HCT116 (cell line): ENCODE results near the gene C8A. TPM values are rescaled to one million over a fixed set of nuclear protein-coding genes. Genes with fewer than 3 reads are reported as not detected.

Source experiments
- ATAC-seq: fragments of 200-7000 bp; cut with Tn5 transposase; 2 replicates; pipeline ENCODE4 v1.9.1; 2020; ENCODE audit warnings: mild to moderate bottlenecking, moderate library complexity
- BruUV-seq: library from RNA; stranded (reverse); fragments of 400-500 nt; replicated peaks from 2 replicates; lab custom pipeline; 2021; lab: Mats Ljungman, UMichigan
- CTCF ChIA-PET: fragments of 300-600 bp; sonication (Branson Sonifier 250); formaldehyde crosslinking; loops from one replicate; lab custom pipeline; 2021; ENCODE audit warnings: antibody characterized with exemption; lab: Charles Lee
- POLR2A ChIA-PET: fragments of 300-600, 350-600 bp; sonication (Branson Sonifier 250); formaldehyde crosslinking; loops from one replicate; lab custom pipeline; 2021; ENCODE audit warnings: antibody characterized with exemption; lab: Charles Lee
- RAD21 ChIA-PET, 2 experiments: fragments of 300-600 bp; sonication (Branson Sonifier 250); formaldehyde crosslinking; loops; one replicate each; lab custom pipeline; 2023; ENCODE audit warnings: low total read pairs in 2 of 2; ENCODE audit not compliant: uncharacterized antibody in 2 of 2, unreplicated experiment in 2 of 2, low non-redundant PET in 1 of 2; lab: Charles Lee
- DNase-seq: peaks from one replicate; pipeline ENCODE4 v3.0.0-alpha.2; 2010; ENCODE audit warnings: low read depth, low spot score
- H2AFZ ChIP-seq: fragments of 200-600 bp; shearing (Covaris generic), sonication (generic); 2 replicates; pipeline ENCODE4 v1.6.1; 2017; ENCODE audit warnings: low read depth, mixed run types, mixed read lengths, antibody characterized with exemption, low read length; ENCODE audit not compliant: poor library complexity, severe bottlenecking
- H3K27ac ChIP-seq: 2 replicates; pipeline ENCODE4 v1.5.1; 2012; ENCODE audit warnings: low read depth, low read length
- H3K27me3 ChIP-seq: fragments of 200-600 bp; sonication (generic); 2 replicates; pipeline ENCODE4 v1.6.1; 2016; ENCODE audit warnings: mixed run types, low read length, mixed read lengths; ENCODE audit not compliant: insufficient read depth
- H3K36me3 ChIP-seq, 2 experiments: fragments of 200-500 bp in 1 of 2; fragments of 200-600 bp in 1 of 2; sonication (Bioruptor generic) in 1 of 2; sonication (generic) in 1 of 2; 2 replicates each; pipeline versions ENCODE4 v1.5.1 to v1.6.1; 2014 to 2016; ENCODE audit warnings: low read length in 2 of 2, inconsistent platforms in 1 of 2, mixed read lengths in 1 of 2, mixed run types in 1 of 2; ENCODE audit not compliant: insufficient read depth in 2 of 2, control insufficient read depth in 1 of 2
- H3K4me1 ChIP-seq, 2 experiments: fragments of 200-600 bp in 1 of 2; sonication (generic) in 1 of 2; 2 replicates each; pipeline versions ENCODE4 v1.5.1 to v1.6.1; 2012 to 2017; ENCODE audit warnings: low read length in 2 of 2, inconsistent platforms in 1 of 2, mild to moderate bottlenecking in 1 of 2, mixed read lengths in 1 of 2, mixed run types in 1 of 2, moderate library complexity in 1 of 2; ENCODE audit not compliant: insufficient read depth in 2 of 2, control insufficient read depth in 1 of 2
- H3K4me2 ChIP-seq: fragments of 200-600 bp; sonication (generic); 2 replicates; pipeline ENCODE4 v1.6.1; 2017; ENCODE audit warnings: mixed run types, low read length, mixed read lengths
- H3K4me3 ChIP-seq, 2 experiments: fragments of 200-600 bp in 1 of 2; sonication (generic) in 1 of 2; replicated peaks in 1 of 2; 2 replicates each; pipeline ENCODE4 v1.5.1; 2011 to 2016; ENCODE audit warnings: low read length in 2 of 2, control low read depth in 1 of 2, low read depth in 1 of 2, mild to moderate bottlenecking in 1 of 2, mixed read lengths in 1 of 2, mixed run types in 1 of 2
- H3K79me2 ChIP-seq: fragments of 200-600 bp; sonication (generic); 2 replicates; pipeline ENCODE4 v1.6.1; 2017; ENCODE audit warnings: mild to moderate bottlenecking, mixed run types, low read length, moderate library complexity, mixed read lengths; ENCODE audit not compliant: insufficient read depth
- H3K9ac ChIP-seq: fragments of 200-600 bp; sonication (generic); 2 replicates; pipeline ENCODE4 v1.6.1; 2016; ENCODE audit warnings: low read length, mixed read lengths
- H3K9me2 ChIP-seq: fragments of 200-600 bp; sonication (generic), shearing (Covaris generic); 2 replicates; pipeline ENCODE4 v1.6.1; 2017; ENCODE audit warnings: mixed run types, mild to moderate bottlenecking, moderate library complexity; ENCODE audit not compliant: insufficient read depth
- H3K9me3 ChIP-seq, 2 experiments: fragments of 200-500 bp in 1 of 2; fragments of 200-600 bp in 1 of 2; sonication (Bioruptor generic) in 1 of 2; sonication (generic) in 1 of 2; 2 replicates each; pipeline ENCODE4 v1.6.1; 2014 to 2017; ENCODE audit warnings: low read length in 2 of 2, mixed read lengths in 2 of 2, inconsistent platforms in 1 of 2, low read depth in 1 of 2, mild to moderate bottlenecking in 1 of 2, mixed run types in 1 of 2, moderate library complexity in 1 of 2; ENCODE audit not compliant: control insufficient read depth in 1 of 2, insufficient read depth in 1 of 2
- H4K20me1 ChIP-seq: fragments of 200-600 bp; sonication (generic), shearing (Covaris generic); 2 replicates; pipeline ENCODE4 v1.6.1; 2017; ENCODE audit warnings: mixed run types, mild to moderate bottlenecking, moderate library complexity; ENCODE audit not compliant: insufficient read depth
- ATF3 ChIP-seq: IDR thresholded peaks from 2 replicates; pipeline ENCODE4 v1.6.1; 2012
- CBX3 ChIP-seq: IDR thresholded peaks from 2 replicates; pipeline ENCODE4 v1.6.1; 2012; ENCODE audit warnings: low read depth
- CEBPB ChIP-seq: IDR thresholded peaks from 2 replicates; pipeline ENCODE4 v1.6.1; 2012; ENCODE audit warnings: low read depth
- CTCF ChIP-seq, 3 experiments: fragments of 200-600 bp in 1 of 3; sonication (generic) in 1 of 3; IDR thresholded peaks in 2 of 3; conservative IDR thresholded peaks in 1 of 3; 2 replicates each; pipeline ENCODE4 v1.5.1; 2012 to 2017; ENCODE audit warnings: low read depth in 2 of 3, low read length in 2 of 3, antibody characterized with exemption in 1 of 3, borderline replicate concordance in 1 of 3, control low read depth in 1 of 3, mild to moderate bottlenecking in 1 of 3, mixed read lengths in 1 of 3, mixed run types in 1 of 3, moderate library complexity in 1 of 3; ENCODE audit not compliant: insufficient read depth in 1 of 3
- ELF1 ChIP-seq: IDR thresholded peaks from 2 replicates; pipeline ENCODE4 v1.6.1; 2012; ENCODE audit warnings: low read depth, borderline replicate concordance
- EZH2phosphoT487 ChIP-seq: fragments of 200-600 bp; IDR thresholded peaks from 2 replicates; pipeline ENCODE4 v1.6.1; 2018; ENCODE audit warnings: antibody characterized with exemption, borderline replicate concordance
- FOSL1 ChIP-seq: IDR thresholded peaks from 2 replicates; pipeline ENCODE4 v1.6.1; 2012; ENCODE audit warnings: low read depth
- POLR2A ChIP-seq: IDR thresholded peaks from 2 replicates; pipeline ENCODE4 v1.7.0; 2011; ENCODE audit warnings: borderline replicate concordance; ENCODE audit not compliant: insufficient read depth, insufficient read length; ENCODE audit errors: extremely low read depth
- POLR2AphosphoS5 ChIP-seq: IDR thresholded peaks from 2 replicates; pipeline ENCODE4 v1.6.1; 2011; ENCODE audit warnings: mild to moderate bottlenecking, low read depth, low read length, moderate library complexity
- RAD21 ChIP-seq: IDR thresholded peaks from 2 replicates; pipeline ENCODE4 v1.6.1; 2012; ENCODE audit warnings: low read depth, mild to moderate bottlenecking
- REST ChIP-seq: IDR thresholded peaks from 2 replicates; pipeline ENCODE4 v1.6.1; 2012; ENCODE audit warnings: low read depth
- SIN3A ChIP-seq: IDR thresholded peaks from 2 replicates; pipeline ENCODE4 v1.6.1; 2012; ENCODE audit warnings: low read depth
- TCF7L2 ChIP-seq: IDR thresholded peaks from 2 replicates; pipeline ENCODE4 v1.7.0; 2011; ENCODE audit warnings: borderline replicate concordance, inconsistent platforms; ENCODE audit not compliant: insufficient read depth, insufficient read length; ENCODE audit errors: extremely low read depth
- YY1 ChIP-seq: IDR thresholded peaks from 2 replicates; pipeline ENCODE4 v1.6.1; 2011; ENCODE audit warnings: low read length, low read depth, moderate library complexity, mild to moderate bottlenecking; ENCODE audit not compliant: insufficient replicate concordance; ENCODE audit errors: extremely low read depth
- ZFX ChIP-seq: fragments of 450-650 bp; IDR thresholded peaks from 2 replicates; pipeline ENCODE4 v1.6.1; 2017
- ZNF274 ChIP-seq: fragments of 200-500 bp; sonication (Bioruptor generic); IDR thresholded peaks from 2 replicates; pipeline ENCODE4 v1.6.1; 2014; ENCODE audit warnings: mild to moderate bottlenecking, low read depth, low read length, inconsistent platforms
- intact Hi-C: fragments of 100-400 bp; cut with micrococcal nuclease; formaldehyde crosslinking; loops from 2 replicates; pipeline ENCODE4 v1.10.0; 2022
- total RNA-seq: library from RNA; stranded (reverse); gene quantifications from one replicate; pipeline ENCODE4 v1.2.1, GENCODE V29; 2021; ENCODE audit not compliant: unreplicated experiment

Gene C8A
- total RNA-seq, 1 experiment from 2014 or later = 0.10 TPM

GRCh38 chr1:56830052-56830451 is 24.5 kb upstream of the C8A start:
- no peaks in the 10 kb centered on the region for H3K9me3 ChIP-seq
- RAD21 ChIA-PET = no interaction called here
- no peaks in the 10 kb centered on the region for H3K79me2 ChIP-seq
- H4K20me1 ChIP-seq = no peaks in the 10 kb centered on the region
- H3K9me2 ChIP-seq = no peaks in the 10 kb centered on the region
- BruUV-seq = no TSS peak
- TF ChIP-seq ZFX (no peak), ZNF274 (no peak), SIN3A (no peak), EZH2phosphoT487 (no peak), RAD21 (no peak), ELF1 (no peak), CEBPB (no peak), FOSL1 (no peak), TCF7L2 (no peak), POLR2AphosphoS5 (no peak), ATF3 (no peak), CTCF (IDR thresholded peaks at IDR 0.05 in 2 of 3, conservative IDR thresholded peaks at IDR 0.05 in 1 of 3; ENCODE audit: borderline replicate concordance in 1 of 3, insufficient read depth in 1 of 3, low read depth in 2 of 3, low read length in 2 of 3) (no peak), YY1 (no peak), CBX3 (no peak), REST (no peak), POLR2A (no peak)
- TF ChIP-seq, all 23 proteins: peak for 0
- Histone ChIP-seq H3K4me2 (no peak overlapping the region), H3K36me3 (no peaks in the 10 kb centered on the region), H3K9ac (no peak overlapping the region), H3K27ac (no peak overlapping the region), H3K4me1 (peaks cover 0 to 3% of the 10 kb centered on the region in 2 experiments; a peak in 1 of 4 replicates), H3K4me3 (no peak overlapping the region), H2AFZ (no peak overlapping the region), H3K27me3 (peaks cover 7% of the 10 kb centered on the region; the same call in 1 of the 2 replicates)
- no peak for DNase-seq
- ChIA-PET CTCF (no interaction called here), POLR2A (no interaction called here)
- intact Hi-C loops = no loop called here
- ATAC-seq = no peak
